ENCODE measurements around the gene ZNF649.
"Not testable (repeated sequence)": the region's sequence is repeated elsewhere in the genome, so short reads cannot be mapped to it uniquely, and the experiment has no call there.

GRCh38 chr19:51906108-51906507 lies 1.3 kb upstream of the ZNF649 start:
- TF ChIP-seq, protein P1, sequence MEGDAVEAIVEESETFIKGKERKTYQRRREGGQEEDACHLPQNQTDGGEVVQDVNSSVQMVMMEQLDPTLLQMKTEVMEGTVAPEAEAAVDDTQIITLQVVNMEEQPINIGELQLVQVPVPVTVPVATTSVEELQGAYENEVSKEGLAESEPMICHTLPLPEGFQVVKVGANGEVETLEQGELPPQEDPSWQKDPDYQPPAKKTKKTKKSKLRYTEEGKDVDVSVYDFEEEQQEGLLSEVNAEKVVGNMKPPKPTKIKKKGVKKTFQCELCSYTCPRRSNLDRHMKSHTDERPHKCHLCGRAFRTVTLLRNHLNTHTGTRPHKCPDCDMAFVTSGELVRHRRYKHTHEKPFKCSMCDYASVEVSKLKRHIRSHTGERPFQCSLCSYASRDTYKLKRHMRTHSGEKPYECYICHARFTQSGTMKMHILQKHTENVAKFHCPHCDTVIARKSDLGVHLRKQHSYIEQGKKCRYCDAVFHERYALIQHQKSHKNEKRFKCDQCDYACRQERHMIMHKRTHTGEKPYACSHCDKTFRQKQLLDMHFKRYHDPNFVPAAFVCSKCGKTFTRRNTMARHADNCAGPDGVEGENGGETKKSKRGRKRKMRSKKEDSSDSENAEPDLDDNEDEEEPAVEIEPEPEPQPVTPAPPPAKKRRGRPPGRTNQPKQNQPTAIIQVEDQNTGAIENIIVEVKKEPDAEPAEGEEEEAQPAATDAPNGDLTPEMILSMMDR (conservative IDR thresholded peaks at IDR 0.05): not testable (repeated sequence)
- not testable (repeated sequence) for TF ChIP-seq EZH2 (IDR thresholded peaks at IDR 0.05; ENCODE audit: low read depth)

All from PC-9 (cell line).